ENCODE results near the gene GNG13. TPM values are rescaled to one million over a fixed set of nuclear protein-coding genes. Genes with fewer than 3 reads are reported as not detected.

The GNG13 gene
- total RNA-seq, 1 experiment from 2014 or later = not detected

GRCh38 chr16:836221-836620 lies 35.7 kb upstream of the GNG13 start:
- Histone ChIP-seq H4K20me1 (ENCODE audit: control insufficient read depth, insufficient read depth, insufficient read length) (no peaks in the 10 kb centered on the region), H2AK5ac (ENCODE audit: insufficient read length, low read length) (no peak overlapping the region), H2AFZ (ENCODE audit: low read length) (no peak overlapping the region), H3K9me3 (ENCODE audit: control insufficient read depth, low read depth, low read length) (no peaks in the 10 kb centered on the region), H4K5ac (ENCODE audit: insufficient read length, low read depth, low read length) (no peak overlapping the region), H4K91ac (ENCODE audit: insufficient read length, low read depth, low read length) (no peak overlapping the region), H2BK120ac (ENCODE audit: low read depth, low read length, poor library complexity, severe bottlenecking) (no peak overlapping the region), H3K4ac (ENCODE audit: low read depth, low read length) (no peak overlapping the region), H3K27ac (ENCODE audit: insufficient read length, low read depth, low read length) (no peak overlapping the region), H3K79me1 (ENCODE audit: insufficient read depth, low read depth, low read length, poor library complexity, severe bottlenecking) (no peaks in the 10 kb centered on the region), H2BK12ac (ENCODE audit: insufficient read length, low read depth, low read length) (no peak overlapping the region), H3K18ac (ENCODE audit: insufficient read length, low read depth, low read length) (no peak overlapping the region), H3K9ac (ENCODE audit: extremely low read depth, insufficient read length, low read length) (no peak overlapping the region), H3K4me2 (ENCODE audit: insufficient read depth, insufficient read length, low read length) (no peak overlapping the region), H2BK15ac (ENCODE audit: low read depth, low read length) (no peak overlapping the region), H3K27me3 (ENCODE audit: insufficient read depth, low read length) (no peaks in the 10 kb centered on the region), H3K23me2 (ENCODE audit: insufficient read length, low read depth, low read length, poor library complexity, severe bottlenecking) (no peaks in the 10 kb centered on the region), H3T11ph (ENCODE audit: low read length) (no peak overlapping the region), H2BK20ac (ENCODE audit: low read depth, low read length, poor library complexity, severe bottlenecking) (no peak overlapping the region), H3K14ac (ENCODE audit: insufficient read depth, low read length) (no peak overlapping the region), H3K4me1 (ENCODE audit: insufficient read depth, low read length) (no peaks in the 10 kb centered on the region), H3K23ac (ENCODE audit: insufficient read length, low read depth, low read length) (no peak overlapping the region), H2BK5ac (ENCODE audit: insufficient read length, low read length) (no peak overlapping the region), H4K8ac (replicated peaks; ENCODE audit: insufficient read length, low read depth, low read length) (no peak overlapping the region), H3K79me2 (ENCODE audit: insufficient read depth, low read length) (no peaks in the 10 kb centered on the region), H3K56ac (ENCODE audit: insufficient read length, low read depth, low read length) (no peak overlapping the region)
- peaks cover 0 to 13% (median 4%) of the 10 kb centered on the region in 3 experiments; a peak in 5 of 7 replicates for H3K36me3 Mint-ChIP-seq (ENCODE audit: insufficient read depth in 1 of 3, low read depth in 3 of 3)
- TF ChIP-seq, protein P1, sequence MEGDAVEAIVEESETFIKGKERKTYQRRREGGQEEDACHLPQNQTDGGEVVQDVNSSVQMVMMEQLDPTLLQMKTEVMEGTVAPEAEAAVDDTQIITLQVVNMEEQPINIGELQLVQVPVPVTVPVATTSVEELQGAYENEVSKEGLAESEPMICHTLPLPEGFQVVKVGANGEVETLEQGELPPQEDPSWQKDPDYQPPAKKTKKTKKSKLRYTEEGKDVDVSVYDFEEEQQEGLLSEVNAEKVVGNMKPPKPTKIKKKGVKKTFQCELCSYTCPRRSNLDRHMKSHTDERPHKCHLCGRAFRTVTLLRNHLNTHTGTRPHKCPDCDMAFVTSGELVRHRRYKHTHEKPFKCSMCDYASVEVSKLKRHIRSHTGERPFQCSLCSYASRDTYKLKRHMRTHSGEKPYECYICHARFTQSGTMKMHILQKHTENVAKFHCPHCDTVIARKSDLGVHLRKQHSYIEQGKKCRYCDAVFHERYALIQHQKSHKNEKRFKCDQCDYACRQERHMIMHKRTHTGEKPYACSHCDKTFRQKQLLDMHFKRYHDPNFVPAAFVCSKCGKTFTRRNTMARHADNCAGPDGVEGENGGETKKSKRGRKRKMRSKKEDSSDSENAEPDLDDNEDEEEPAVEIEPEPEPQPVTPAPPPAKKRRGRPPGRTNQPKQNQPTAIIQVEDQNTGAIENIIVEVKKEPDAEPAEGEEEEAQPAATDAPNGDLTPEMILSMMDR (conservative IDR thresholded peaks at IDR 0.05) = no peak
- no peak overlapping the region for H3K4me3 Mint-ChIP-seq
- peaks cover 27% of the 10 kb centered on the region for H3K27me3 Mint-ChIP-seq (ENCODE audit: low read depth)
- WGBS (ENCODE audit: extremely low coverage, insufficient read length, low lambda C conversion rate) = no CpG with 5 or more reads among the region's 4 CpGs
- no peaks in the 10 kb centered on the region for H3K4me1 Mint-ChIP-seq
- no peak overlapping the region for H3K27ac Mint-ChIP-seq
- H3K9me3 Mint-ChIP-seq = peaks cover 23 to 24% of the 10 kb centered on the region in 2 experiments
- DNase-seq = no peak
